NCI-H187 (cell line): ENCODE results near the gene KEAP1.

ENCODE experiments used
- DNase-seq, 2 experiments: peaks; one replicate each; lab custom pipeline; 2025; lab: John Stamatoyannopoulos, UW

The KEAP1 gene

DNA sequence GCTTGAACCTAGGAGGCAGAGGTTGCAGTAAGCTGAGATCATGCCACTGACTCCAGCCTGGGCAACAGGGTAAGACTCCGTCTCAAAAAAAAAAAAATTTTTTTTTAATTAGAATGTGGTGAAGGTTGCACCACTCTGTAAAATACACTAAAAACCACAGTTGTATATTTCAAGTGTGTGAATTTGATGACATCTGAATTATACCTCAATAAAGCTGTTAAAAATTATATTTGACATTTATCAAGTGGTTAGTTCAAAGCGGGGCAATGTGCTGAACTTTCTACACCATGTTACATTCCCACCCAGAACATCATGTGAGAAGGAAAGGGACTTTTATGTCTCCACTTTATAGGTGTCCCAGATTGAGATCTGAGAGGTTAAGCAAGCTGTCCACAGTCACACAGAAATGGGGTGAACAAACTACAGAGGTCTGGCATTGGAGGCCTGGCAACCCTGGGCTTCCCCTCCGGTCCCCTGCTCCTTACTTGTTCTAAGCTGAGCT, 20.0 kb upstream of the KEAP1 start:
- no peak for DNase-seq

DNA sequence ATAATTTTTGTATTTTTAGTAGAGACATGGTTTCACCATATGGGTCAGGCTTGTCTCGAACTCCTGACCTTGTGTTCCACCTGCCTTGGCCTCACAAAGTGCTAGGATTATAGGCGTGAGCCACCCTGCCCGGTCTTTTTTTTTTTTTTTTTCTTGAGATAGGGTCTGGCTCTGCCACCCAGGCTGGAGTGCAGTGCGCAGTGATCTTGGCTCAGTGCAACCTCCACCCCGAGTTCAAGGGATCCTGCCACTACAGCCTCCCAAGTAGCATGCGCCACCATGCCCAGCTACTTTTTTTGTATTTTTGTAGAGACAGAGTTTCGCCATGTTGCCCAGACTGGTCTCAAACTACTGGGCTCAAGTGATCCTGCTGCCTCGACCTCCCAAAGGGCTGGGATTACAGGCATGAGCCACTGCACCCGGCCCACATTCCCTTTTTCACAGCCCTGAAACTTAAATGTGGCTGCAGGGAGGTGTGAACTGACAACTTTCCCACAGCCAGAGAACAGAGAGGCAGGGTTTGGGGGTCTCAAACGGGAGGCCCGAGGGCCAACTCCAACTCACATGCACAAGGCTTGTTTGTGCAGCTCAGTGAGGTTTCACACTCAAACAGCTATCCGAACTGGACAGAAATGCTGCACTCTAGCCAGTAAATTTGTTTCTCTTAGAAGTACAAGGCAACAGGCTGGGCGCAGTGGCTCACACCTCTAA, 18.5 kb upstream of the KEAP1 start:
- no peak for DNase-seq

DNA sequence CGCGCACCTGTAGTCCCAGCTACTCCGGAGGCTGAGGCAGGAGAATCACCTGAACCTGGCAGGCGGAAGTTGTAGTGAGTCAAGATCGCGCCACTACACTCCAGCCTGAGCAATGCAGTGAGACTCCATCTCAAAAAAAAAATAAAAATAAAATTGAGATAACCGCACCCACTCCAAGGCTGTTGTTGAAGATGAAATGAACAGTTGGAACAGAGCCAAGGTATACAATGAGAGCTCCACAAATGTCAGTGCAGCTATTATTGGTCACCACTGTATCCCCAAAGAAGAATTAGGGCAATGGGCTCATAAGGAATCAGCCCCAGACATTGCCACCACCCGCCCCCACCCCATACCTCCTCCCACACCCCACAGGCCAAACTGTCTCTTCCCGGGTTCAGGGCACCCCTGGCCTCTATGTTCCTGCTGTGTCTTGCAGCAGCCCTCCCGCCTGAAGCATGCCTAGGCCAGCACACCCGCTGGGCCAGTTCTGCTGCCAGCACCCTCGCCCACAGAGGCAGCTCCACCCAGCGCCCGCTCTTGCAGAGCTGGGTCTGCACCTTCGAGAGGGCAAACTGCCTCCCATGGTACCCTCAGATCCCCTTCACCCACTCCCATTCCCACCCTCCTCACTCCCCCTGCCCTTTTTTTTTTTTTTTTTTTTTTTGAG, 17.6 kb upstream of the KEAP1 start:
- no peak for DNase-seq

DNA sequence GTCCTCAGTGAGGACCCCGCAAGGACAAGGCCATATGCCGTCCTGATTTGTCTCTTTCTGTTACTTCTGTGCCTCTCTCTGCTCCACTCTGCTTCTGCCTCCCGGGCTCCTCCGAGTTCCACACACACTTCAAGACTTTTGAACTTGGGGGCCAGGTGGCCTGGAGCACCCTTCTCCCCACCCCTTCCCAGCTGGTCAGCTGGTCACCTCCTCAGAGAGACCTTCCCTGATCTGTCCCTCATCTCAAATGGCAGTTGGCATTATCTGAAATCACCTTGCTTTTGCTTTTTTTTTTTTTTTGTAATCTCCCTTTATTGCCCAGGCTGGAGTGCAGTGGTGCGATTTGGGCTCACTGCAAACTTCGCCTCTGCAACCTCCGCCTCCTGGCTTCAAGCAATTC, 16.3 kb upstream of the KEAP1 start:
- no peak for DNase-seq

DNA sequence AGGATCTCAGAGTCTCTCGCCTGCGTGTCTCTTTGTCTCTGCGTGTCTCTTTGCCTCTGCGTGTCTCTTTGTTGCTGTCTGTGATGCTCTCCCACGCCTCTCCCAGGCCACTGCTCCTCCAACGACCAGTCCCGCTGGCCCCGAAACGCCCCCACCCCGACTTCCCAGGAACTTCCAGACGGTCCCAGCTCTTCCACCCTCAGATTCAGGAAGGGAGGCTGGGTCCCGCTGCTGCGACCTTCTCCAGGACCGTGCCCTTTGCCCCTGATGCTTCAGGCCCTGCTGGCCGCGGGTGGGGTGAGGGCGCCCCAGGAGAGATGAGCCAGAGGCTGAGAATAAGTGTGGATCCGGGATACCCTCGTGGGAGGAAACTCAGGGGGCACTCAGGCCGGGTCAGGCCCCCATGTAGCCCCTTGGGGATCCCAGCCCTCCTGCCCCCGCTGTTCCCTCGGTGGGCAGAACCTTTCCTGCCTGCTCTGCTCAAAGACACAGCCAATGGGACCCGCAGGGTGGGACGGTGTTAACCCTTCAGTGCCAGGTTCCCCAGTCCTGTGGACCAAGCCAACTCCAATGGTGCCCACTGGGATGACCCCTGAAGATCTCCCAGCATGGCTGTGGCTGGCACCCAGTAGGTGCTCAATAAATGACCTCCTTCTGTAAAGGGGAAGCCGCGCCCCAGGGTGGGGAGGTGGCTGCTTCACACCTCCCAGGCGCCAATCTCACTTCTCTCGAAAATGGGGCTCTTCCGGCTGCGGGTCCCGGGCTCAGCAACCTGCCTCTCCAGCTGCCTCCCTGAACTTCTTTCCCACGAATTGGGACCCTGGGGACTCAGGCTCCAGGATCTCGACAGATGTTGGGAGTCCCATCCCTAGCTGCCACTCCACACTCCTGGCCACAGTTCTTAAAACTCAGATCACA, 15.5 kb upstream of the KEAP1 start:
- DNase-seq, result no peak

DNA sequence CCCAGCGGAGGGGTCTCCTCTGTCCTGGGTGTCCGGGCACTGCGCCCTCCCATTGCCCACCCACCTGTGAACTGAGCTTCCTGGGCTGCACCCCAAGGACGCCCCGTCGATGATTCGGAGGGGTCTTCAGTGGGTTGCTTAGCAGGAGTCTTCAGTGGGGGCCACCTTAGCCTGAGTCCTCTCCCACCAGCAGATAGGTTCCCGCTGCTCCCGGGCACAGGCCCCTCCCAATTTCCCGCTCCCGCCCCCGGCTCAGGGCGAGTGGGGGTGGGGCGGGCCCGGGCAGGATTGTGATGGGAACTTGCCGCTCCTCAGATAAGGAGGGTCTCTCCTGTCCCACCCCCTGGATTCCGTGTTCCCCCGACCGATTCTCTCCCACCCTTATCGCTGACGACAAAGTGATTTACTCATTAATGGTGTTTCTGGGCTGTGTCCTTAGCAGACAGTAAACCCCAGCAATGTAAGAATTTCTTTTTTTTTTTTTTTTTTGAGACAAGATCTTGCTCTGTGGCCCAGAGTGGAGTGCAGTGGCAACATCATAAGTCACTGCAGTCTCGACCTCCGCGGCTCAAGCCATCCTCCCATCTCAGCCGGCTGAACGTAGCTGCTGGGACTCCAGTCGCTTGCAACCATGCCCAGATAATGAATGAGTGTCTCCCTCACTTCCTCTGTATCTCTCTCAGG, 14.7 kb upstream of the KEAP1 start:
- no peak for DNase-seq

DNA sequence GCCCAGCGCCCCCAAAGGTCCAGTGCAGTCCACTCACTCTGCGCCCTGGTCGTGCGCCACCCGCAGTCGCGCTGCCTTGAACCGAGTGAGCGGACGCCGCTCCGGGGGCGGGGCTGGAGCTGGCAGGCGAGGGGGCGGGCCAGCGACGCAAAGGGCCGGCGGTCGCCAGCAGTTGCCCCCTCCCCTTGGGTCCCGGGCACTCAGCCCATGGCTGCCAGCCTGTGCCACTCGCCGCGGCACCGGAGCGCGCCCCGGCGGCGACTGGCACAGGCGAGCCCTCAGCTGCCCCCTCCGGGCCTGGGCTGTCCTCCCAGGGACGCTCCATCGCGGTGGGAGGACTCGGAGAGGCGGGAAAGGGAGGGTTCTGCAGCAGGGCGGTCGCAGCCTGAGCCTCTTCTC, 14.2 kb upstream of the KEAP1 start, which contains the start of gene S1PR5:
S1PR5 (minus strand) TSS at position 87 of the 399 bp plus-strand sequence. CDS start 2,436 bp downstream, outside the sequence.
- DNase-seq, result no peak

DNA sequence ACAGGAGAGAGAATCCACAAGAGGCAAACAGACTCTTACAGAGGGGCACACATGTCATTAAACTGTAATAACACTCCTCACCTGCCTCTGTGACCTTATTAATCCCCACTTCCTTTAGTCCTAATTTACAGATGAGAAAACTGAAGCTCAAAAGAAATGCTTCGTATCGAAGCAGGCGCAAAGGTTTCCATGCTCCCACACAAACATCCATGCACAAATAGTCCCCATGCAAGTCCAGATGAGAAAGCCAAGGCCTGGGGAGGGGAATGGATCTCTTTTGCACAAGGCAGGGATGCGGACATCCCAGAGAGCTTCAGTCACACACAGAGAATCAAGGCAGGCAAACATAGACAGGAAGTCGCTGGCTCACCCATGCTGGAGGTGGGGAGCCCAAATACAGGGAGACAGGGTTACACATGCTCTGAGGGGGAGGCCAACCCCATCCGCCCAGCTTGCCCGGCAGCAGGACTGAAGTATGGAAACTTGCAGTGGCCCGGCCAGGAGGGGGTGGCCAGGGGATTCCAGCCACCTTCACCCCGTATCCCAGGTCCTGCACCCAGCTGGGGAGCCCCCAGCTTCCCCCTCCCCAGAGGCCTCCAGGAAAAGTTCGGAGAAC, 13.6 kb upstream of the KEAP1 start:
- DNase-seq, result no peak

DNA sequence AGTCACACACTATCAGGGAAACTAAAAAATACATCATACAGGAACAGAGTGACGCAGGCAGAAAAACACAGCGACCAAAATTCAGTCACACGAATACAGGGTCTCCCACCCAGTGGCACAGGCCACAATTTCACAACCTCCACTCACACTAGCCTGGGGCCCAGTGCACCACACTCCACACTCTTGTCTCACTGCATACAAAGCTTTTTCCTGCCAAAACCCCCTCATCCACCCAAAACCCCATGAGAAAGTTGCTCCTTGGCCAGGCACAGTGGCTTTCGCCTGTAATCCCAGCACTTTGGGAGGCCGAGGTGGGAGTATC, 12.9 kb upstream of the KEAP1 start:
- no peak for DNase-seq

DNA sequence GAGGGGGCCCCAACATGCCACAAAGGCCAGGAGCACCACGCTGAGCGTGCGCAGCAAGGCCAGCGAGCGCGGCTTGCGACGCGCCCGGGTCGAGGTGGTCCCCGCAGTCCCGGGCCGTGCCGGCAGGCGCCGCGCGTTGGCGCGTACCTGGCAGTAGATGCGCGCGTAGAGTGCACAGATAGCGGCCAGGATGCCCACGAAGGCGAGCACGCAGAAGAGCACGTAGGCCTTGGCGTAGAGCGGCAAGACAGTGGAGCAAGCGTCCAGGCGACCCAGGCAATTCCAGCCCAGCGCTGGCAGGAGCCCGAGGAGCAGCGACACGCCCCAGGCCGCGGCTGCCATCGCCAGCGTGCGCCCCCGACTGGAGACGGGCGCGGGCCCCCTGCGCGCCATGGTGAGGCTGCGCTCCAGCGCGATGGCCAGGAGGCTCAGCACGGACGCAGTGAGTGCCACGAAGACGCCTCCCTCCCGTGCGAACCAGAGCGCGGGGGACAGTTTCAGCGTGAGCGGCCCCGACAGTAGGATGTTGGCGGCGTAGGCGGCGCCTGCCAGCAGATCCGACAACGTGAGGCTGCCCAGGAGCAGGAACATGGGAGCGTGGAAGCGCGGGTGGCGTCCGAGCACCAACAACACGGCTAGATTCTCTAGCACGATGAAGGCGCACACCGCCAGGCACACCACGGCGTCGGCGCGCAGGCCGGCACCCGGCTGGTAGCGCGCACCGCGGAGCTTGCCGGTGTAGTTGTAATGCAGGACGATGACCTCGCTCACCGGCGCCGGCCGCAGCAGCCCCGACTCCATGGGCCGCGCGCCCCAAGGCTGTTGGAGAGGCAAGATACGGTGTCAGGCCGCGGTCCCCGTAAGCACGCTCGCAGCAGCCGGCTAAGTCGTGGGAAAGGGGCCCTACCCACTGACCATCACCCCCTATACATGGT, 11.3 kb upstream of the KEAP1 start:
- DNase-seq, result no peak

DNA sequence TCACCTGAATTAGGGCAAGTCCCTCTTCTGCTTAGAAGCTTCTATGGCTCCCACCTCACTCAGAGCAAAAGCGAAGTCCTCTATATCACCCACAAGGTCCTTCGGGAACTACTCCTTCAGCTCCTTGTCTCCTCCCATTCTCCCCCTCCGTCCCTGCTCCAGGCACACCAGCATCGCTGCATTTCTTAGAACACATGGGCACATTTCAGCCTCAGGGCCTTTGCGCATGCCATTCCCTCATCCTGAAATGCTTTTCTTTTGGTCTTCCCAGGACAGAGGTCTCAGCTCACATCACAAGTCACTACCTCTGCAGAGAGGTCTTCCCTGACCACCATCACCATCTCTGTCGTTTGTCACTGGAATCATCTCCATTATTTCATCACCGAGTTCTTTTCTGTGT, 10.1 kb upstream of the KEAP1 start:
- DNase-seq, result no peak

DNA sequence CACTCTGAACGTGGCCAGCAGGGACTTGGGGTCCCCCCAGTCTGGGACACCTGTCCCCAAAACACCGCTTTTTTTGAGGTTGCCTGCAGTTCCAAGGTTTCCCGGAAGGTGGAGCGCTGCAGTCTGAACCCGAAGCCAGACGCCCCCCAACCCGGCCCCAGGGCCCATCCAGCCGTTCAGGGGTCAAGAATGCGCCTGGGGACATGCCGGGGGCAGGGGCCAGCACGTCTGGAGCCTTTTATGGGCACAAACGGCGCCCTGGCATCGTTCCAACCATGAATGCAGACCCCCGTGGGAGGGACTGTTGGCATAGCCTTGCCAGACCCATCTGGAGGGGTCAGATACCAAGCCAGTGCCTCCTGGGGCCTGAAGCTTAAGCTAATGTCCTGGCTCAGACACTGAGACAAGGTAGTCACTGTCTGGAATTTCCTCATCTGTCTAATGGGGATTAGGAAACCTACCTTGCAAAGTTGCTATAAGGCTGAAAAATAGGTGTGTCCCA, 7.2 kb upstream of the KEAP1 start:
- no peak for DNase-seq

DNA sequence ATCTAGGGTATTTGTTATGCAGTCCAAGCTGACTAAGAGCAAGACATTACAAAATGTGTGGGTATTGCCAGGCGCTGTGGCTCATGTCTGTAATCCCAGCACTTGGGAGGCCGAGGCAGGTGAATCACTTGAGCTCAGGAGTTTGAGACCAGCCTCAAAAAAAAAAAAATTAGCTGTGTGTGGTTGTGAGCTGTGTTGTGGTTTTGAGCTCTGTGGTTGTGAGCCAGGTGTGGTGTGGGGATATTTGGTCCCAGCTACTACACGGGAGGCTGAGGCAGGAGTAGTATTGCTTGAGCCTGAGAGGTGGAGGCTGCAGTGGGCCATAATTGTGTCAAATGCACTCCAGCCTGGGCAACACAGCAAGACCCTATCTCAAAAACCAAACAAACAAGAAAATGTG, 5.6 kb upstream of the KEAP1 start:
- no peak for DNase-seq

DNA sequence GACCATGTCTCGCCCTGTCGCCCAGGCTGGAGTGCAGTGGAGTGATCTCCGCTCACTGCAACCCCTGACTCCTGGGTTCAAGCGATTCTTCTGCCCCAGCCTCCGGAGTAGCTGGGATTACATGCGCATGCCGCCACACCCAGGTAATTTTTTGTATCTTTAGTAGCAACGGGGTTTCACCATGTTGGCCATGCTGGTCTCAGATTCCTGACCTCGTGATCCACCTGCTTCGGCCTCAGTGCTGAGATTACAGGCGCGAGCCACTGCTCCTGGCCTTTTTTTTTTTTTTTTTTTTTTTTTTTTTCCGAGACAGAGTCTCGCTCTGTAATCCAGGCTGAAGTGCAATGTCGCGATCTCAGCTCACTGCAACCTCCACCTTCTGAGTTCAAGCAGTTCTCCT, 4.9 kb upstream of the KEAP1 start:
- no peak for DNase-seq

DNA sequence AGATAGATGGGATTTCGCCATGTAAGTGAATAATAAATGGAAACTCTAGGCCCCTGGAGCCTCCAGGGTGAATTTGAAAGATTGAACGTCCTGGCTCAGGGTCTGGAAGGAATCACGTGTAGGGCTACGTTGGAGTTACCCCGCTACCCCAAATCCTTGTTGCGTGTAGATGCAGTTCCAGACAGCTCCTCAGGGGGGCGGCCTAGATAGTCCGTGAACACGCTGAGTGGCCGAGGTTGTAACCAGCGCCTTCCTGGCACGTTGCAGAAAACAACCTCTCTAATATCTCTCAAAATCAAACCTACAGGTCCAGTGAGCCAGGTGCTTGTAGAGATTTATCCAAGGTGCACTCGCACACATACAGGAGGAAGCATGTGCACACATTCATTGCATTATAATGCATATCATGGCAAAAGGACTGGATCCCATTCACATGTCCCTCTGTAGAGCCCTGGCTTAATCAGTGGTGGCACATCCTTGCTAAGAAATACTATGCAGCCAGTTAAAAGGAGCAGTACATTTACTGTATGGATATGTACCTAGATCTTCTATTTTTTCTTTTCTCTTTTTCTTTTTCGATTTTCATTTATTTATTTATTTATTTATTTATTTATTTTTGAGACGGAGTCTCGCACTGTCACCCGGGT, 2.5 kb upstream of the KEAP1 start:
- no peak for DNase-seq

DNA sequence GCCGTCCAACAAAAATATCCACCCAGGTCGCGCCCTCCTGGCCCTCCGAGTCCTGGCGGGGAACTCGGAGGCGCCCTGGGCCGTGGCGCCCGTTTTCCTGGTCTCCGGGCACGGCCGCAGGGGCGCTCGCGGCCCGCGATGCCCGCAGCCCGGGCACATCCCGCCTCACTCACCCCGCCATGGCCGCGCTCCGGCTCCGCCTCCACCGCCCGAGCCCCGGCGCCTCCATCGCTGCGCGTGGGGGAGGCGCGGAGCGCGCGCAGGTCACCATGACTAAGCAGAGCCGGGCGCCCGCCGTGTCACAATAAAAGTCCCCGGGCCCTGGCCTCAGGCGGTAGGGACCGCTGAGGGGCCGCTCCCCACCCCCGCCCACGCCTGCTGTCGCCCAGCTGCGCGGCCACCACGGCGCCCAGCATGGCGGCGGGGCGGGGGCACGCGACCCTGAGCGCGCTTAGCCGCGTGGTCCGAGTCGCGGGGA, 593 bp downstream of the KEAP1 start:
- peak; percentile 66 to 73 for DNase-seq

DNA sequence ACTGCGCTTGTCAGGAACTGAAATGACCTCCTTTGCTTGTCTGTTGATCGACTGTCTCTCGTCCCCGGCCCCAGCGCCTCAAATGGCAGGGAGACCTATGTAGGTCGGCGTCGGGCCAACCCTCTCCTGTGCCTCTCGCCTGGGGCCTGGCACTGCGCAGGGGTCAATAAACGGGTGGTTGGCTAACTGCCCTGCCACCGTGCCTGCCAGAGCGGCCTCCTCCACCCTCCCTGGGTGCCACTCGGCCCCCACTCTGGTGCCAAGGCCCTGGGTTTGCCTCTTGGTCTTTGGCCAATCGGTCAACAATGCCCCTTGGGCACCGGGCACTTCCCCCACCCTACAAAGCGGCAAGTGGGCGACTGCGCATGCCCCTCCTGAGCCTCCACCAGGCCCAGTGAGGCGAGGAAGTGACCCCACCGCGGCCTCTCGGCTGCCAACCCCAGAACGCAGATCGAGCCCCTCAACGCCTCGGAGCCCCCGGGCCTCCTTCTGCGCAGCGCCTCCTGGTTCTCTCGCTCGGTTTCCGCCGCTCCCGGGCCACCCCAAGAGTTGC, 1.1 kb downstream of the KEAP1 start:
- DNase-seq, result no peak

DNA sequence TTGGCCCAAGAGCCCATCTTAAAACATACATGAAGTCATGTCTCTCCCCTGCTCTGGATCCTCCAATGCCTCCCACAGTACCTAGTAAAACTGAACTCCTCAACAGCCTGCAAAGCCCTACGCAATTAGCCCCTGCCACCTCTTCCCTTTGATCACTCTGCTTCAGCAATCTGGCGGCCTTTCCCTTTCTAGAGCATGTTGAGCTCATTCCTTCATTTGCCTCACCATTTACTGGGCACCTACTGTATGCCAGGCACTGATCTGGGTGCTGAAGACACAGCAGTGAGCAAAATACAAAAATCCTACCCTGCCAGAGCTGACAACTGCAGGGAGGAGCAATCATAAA, 2.9 kb downstream of the KEAP1 start:
- no peak for DNase-seq

DNA sequence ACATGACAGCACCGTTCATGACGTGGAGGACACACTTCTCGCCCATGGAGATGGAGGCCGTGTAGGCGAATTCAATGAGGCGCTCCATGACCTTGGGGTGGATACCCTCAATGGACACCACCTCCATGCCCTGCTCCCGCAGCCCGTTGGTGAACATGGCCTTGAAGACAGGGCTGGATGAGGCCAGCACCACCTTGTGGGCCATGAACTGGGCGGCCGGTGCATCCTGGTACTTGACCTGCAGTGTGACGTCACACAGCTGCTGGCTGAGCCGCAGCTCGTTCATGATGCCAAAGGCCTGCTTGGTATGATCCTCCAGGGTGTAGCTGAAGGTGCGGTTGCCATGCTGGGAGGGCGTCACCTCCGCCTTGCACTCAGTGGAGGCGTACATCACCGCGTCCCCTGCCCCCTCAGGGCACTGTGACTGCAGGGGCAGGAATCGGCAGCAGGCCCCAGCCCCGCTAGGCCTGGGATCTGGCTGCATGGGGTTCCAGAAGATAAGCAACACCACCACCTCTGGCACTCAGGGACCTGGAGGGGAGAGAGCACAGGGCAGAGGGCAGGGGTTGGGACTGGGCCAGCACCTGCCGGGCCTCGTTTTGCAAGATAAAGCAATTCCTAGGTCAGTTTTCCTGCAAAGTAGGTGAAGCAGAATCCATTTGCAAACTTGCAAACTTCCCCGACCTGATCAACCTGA, 3.5 kb downstream of the KEAP1 start:
- no peak for DNase-seq
